GM18507 (cell line): ENCODE results near the gene TNFAIP8L3.

ENCODE experiments used
- DNase-seq: peaks from one replicate; pipeline ENCODE4 v3.0.0; 2011; ENCODE audit warnings: low read depth; ENCODE audit not compliant: insufficient read length; ENCODE audit errors: extremely low spot score
- FAIRE-seq: peaks from 2 replicates; lab custom pipeline; 2011; peaks lifted over from hg19 to GRCh38; lab: Jason Lieb, UNC

The TNFAIP8L3 gene

DNA sequence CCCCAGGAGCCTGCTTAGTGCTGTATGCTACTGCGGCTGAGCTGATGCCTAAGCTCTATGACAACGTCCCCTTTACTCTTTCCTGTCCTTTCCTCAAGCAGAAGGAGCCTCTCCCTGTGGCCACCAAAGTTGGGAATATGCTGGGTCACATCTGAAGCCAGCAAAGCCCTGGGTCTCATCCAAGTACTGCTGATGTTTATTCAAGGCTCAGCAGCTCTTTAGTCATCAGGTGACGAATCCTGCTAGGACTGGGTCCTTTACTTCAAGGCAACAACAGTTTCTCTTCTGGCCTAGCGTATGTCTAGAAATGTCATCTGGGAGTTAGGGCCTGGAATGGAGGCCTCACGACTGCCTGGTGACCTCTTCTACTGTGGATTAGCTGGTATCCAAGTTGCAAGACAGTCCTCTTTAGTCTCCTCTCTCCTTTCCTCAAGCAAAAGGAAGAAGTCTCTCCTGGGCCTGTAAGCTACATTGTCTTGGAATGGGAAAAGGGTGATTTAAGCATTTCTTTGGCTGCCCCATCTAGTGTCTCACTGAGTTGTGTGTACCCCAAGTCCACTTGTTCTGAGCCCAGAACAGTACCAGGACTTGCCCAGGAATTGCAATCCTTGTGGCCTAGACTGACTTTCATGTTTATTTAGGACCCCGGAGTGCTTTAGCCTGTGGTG lies 63.9 kb downstream of the TNFAIP8L3 start:
- FAIRE-seq (no peak), DNase-seq (no peak)

DNA sequence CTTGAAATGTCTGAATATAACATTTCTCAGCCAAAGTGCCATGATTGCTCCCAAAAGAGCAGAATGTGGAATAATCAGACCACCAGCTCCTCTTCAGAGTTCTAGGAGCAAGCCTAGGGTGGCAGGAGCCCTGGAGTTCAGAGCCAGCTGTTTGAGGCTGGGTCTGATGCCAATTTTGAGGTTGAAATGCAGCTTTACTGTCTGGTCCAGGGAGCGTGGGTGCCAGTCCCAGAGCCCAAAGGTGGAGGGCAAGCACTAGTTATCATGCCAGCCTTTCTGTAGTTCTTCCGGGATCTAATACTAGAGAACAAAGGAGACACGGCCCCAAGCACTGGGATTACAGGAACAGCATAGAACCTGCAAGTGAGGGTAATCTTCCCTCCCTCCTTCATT lies 69.3 kb downstream of the TNFAIP8L3 start:
- DNase-seq, result no peak
- no peak for FAIRE-seq

DNA sequence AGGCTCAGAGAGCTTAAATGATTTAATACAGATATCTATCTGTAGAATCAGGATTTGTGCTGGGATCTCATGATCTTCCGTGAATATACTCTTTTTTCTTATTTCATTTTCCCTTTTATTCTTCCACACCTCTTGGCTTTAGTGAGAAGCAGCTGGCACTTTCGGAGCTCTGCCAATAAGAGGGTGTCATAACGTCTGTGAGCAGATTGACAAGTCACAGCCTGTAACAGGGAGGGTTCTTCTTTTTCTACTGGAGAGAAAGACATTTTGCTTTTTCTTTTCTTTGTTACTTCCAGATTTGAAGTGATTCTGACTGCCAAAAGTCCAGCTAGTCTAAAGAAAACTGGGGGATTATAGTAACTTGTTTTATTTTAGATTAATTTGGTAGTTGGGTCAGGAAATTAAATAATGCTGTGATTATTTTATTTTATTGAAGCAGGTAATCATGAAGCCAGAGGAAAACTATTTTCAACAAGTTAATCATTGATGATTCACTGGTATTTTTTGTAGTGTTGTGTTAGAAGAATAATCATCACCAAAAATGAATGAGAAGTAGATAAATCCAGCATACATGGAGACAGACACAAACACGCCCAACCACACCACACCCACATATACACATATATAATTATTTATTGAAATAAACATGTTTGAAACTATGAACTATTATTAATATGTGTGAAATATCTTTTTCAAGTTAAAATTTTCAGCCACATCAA lies 69.8 kb downstream of the TNFAIP8L3 start:
- FAIRE-seq (no peak), DNase-seq (no peak)

GRCh38 chr15:51023499-51023898 lies 71.2 kb downstream of the TNFAIP8L3 start:
- FAIRE-seq, result no peak

GRCh38 chr15:51022206-51022605 lies 72.5 kb downstream of the TNFAIP8L3 start:
- DNase-seq, result no peak
- FAIRE-seq, result no peak

More at GRCh38 chr15:51023499-51023898, 71.2 kb downstream of the TNFAIP8L3 start:
- no peak for DNase-seq

- FAIRE-seq (no peak), DNase-seq (no peak)
Measured at GRCh38 chr15:51016615-51017014, 78.1 kb downstream of the TNFAIP8L3 start.

DNA sequence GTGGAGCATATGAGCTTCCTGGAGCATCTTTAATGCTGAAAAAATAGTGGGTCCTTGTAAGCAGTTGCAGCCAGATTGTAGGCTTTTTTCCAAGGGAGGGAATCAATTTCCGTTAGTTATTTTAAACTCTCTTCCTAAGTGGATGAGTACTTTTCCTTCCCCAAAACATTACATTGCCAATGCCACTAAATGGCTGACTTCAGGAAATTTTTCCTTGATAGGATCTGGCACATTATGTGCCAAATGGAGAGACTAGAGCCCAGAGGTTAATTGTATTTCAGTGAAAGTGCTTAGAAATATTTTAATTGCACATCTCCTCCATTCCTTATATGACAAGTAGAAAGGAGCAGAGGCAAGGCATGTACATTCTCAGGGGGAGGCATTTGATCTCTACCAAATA lies 83.5 kb downstream of the TNFAIP8L3 start:
- FAIRE-seq (no peak), DNase-seq (no peak)

- FAIRE-seq (no peak), DNase-seq (no peak)
Measured at GRCh38 chr15:51007131-51007666, 87.5 kb downstream of the TNFAIP8L3 start.
